ENCODE data around the gene C14orf93.
"Not testable (repeated sequence)": the region's sequence is repeated elsewhere in the genome, so short reads cannot be mapped to it uniquely, and the experiment has no call there.

Gene C14orf93

DNA sequence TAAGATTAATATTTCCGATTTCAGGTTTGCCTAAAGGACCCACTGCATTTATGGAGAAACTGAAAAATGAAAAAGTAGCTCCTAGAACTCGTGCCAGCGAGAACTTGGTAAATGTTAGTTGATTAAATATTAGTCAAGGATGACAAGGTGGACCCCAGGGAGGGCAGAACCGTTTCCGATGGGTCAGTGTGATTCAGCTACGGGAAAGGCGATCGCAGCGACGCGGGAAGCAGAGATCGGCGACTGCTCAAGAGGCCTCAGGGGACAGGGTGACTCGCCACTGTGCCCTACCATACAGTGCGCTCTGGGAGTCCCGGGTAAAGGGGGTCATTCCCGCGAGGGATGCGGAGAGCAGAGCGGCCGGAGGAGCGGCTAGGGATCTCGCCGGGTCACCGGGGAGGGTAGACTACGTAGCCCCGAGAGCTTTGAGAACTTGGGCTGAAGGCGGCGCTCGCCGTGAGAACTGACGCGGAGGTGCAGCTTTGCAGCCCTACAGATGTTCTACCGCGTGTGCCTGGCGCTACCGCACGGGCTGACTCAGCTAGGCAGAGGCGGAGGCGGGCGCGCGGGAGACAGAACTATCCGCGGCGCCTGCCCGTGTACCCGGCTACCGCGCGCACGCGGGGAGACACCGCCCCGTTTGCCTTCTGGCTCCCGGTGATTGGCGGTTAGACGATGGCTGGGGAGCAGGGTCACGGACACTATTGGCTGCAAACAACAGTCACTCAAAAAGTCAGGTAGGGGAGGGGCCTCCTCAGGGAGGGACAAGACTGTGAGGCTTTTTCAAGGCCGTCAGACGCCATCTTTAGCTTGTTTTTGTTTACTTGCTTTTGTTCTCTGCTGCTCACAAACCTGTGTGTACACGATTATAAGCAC lies 3.2 kb downstream of the C14orf93 start:
- H3K4me3 ChIP-seq (ENCODE audit: low read depth, low read length): peak overlapping the region; percentile 86
- peak; percentile 36 for TF ChIP-seq CTCF (IDR thresholded peaks at IDR 0.05; ENCODE audit: low read depth, low read length, missing control alignments)
- DNase-seq (ENCODE audit: low read depth): peak; percentile 97

GRCh38 chr14:23006188-23006534 lies 3.8 kb downstream of the C14orf93 start:
- DNase-seq (ENCODE audit: low read depth): no peak
- H3K4me3 ChIP-seq (ENCODE audit: low read depth, low read length): peak overlapping the region; percentile 86
- no peak for TF ChIP-seq CTCF (IDR thresholded peaks at IDR 0.05; ENCODE audit: low read depth, low read length, missing control alignments)

- DNase-seq (ENCODE audit: low read depth): no peak
- TF ChIP-seq CTCF (IDR thresholded peaks at IDR 0.05; ENCODE audit: low read depth, low read length, missing control alignments): no peak
- H3K4me3 ChIP-seq (ENCODE audit: low read depth, low read length): peak overlapping the region; percentile 86; the same call in 1 of the 2 replicates
These were observed 4.3 kb downstream of the C14orf93 start for GRCh38 chr14:23005451-23006187.

DNA sequence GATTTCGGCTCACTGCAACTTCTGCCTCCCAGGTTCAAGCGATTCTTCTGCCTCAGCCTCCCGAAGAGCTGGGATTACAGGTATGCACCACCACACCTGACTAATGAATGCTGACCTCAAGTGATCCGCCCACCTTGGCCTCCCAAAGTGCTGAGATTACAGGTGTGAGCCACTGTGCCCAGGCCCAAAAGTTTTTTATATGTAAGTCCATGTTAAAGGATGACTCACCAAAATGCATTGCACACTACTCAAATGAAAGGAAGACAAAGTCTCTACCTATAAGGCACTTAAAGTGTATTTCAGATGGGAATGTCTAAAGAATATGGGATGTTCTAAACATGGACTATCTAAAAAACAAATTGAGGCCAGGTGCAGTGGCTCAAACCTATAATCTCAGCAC lies 5.7 kb downstream of the C14orf93 start:
- not testable (repeated sequence) for H3K4me3 ChIP-seq (ENCODE audit: low read depth, low read length)

DNA sequence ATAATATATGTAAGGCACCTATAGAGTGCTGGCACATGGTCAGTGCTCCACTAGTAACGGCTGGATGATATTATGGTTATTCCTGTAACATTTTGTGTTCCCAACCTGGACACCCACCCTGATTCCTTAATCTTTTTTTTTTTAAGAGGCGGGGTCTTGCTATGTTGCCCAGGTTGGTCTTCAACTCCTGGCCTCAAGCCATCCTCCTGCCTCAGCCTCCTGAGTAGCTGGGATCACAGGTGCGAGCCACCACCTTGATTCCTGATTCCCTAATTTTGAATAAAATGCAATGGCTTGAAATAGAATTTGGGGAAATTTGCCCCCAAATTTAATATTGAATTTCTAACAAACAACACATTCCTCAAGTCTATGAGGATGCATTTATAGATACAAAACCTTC lies 7.4 kb downstream of the C14orf93 start:
- no peak for TF ChIP-seq CTCF (IDR thresholded peaks at IDR 0.05; ENCODE audit: low read depth, low read length, missing control alignments)
- no peak overlapping the region for H3K4me3 ChIP-seq (ENCODE audit: low read depth, low read length)

More for the DNA sequence above, 5.7 kb downstream of the C14orf93 start:
- not testable (repeated sequence) for DNase-seq (ENCODE audit: low read depth)

GRCh38 chr14:23000860-23001259 lies 9.1 kb downstream of the C14orf93 start:
- no peak for DNase-seq (ENCODE audit: low read depth)
- no peak for TF ChIP-seq CTCF (IDR thresholded peaks at IDR 0.05; ENCODE audit: low read depth, low read length, missing control alignments)
- no peak overlapping the region for H3K4me3 ChIP-seq (ENCODE audit: low read depth, low read length)

More for the DNA sequence above, 7.4 kb downstream of the C14orf93 start:
- DNase-seq (ENCODE audit: low read depth): no peak

- no peak for TF ChIP-seq CTCF (IDR thresholded peaks at IDR 0.05; ENCODE audit: low read depth, low read length, missing control alignments)
- DNase-seq (ENCODE audit: low read depth): no peak
- H3K4me3 ChIP-seq (ENCODE audit: low read depth, low read length): no peak overlapping the region
These were observed 11.5 kb downstream of the C14orf93 start for GRCh38 chr14:22998329-22999012.

Data from GM12864 (cell line).